Nephron (organoid): ENCODE measurements around the gene WIPF1.

Experiments
- H3K27ac Mint-ChIP-seq, 3 experiments: 2 replicates each; pipeline ENCODE4 v1.8.0; 2020; ENCODE audit warnings: mixed read lengths in 3 of 3, mild to moderate bottlenecking in 2 of 3, moderate library complexity in 1 of 3
- H3K27me3 Mint-ChIP-seq: 2 replicates; pipeline ENCODE4 v1.8.0; 2021; ENCODE audit warnings: low read depth, mild to moderate bottlenecking, moderate library complexity, mixed read lengths
- H3K36me3 Mint-ChIP-seq: 2 replicates; pipeline ENCODE4 v1.8.0; 2020; ENCODE audit warnings: low read depth, mixed read lengths
- H3K4me1 Mint-ChIP-seq: 2 replicates; pipeline ENCODE4 v1.8.0; 2020; ENCODE audit warnings: mixed read lengths
- H3K4me3 Mint-ChIP-seq, 3 experiments: 2 replicates each; pipeline ENCODE4 v1.8.0; 2020; ENCODE audit warnings: mild to moderate bottlenecking in 3 of 3, mixed read lengths in 3 of 3, moderate library complexity in 2 of 3
- H3K9me3 Mint-ChIP-seq: 2 replicates; pipeline ENCODE4 v1.8.0; 2020; ENCODE audit warnings: mixed read lengths
- CTCF ChIP-seq, 3 experiments: fragments of 200-600 bp; sonication (generic); IDR thresholded peaks; one replicate each; pipeline ENCODE4 v1.5.0; 2021; ENCODE audit warnings: antibody characterized with exemption in 3 of 3; ENCODE audit not compliant: unreplicated experiment in 3 of 3

The WIPF1 gene

GRCh38 chr2:174607989-174608865 lies 10.6 kb upstream of the WIPF1 start:
- no peaks in the 10 kb centered on the region for H3K27me3 Mint-ChIP-seq
- H3K4me1 Mint-ChIP-seq = peaks cover 25% of the 10 kb centered on the region
- no peak overlapping the region for H3K4me3 Mint-ChIP-seq
- H3K27ac Mint-ChIP-seq = no peak overlapping the region
- no peaks in the 10 kb centered on the region for H3K36me3 Mint-ChIP-seq
- no peaks in the 10 kb centered on the region for H3K9me3 Mint-ChIP-seq
- TF ChIP-seq CTCF (IDR thresholded peaks at IDR 0.05; ENCODE audit: unreplicated experiment in 3 of 3) = no peak

- Mint-ChIP-seq H3K4me1 (peaks cover 25% of the 10 kb centered on the region), H3K27ac (no peak overlapping the region), H3K27me3 (no peaks in the 10 kb centered on the region), H3K4me3 (no peak overlapping the region), H3K36me3 (no peaks in the 10 kb centered on the region), H3K9me3 (no peaks in the 10 kb centered on the region)
- TF ChIP-seq CTCF (IDR thresholded peaks at IDR 0.05; ENCODE audit: unreplicated experiment in 3 of 3) = no peak
Observed at GRCh38 chr2:174607584-174607983, 10.0 kb upstream of the WIPF1 start.

GRCh38 chr2:174606336-174606735 lies 8.7 kb upstream of the WIPF1 start:
- Mint-ChIP-seq H3K4me1 (peaks cover 25% of the 10 kb centered on the region), H3K4me3 (no peak overlapping the region)

GRCh38 chr2:174605687-174606086 lies 8.1 kb upstream of the WIPF1 start:
- no peaks in the 10 kb centered on the region for H3K27me3 Mint-ChIP-seq
- no peak overlapping the region for H3K4me3 Mint-ChIP-seq
- H3K36me3 Mint-ChIP-seq = peaks cover 3% of the 10 kb centered on the region
- H3K9me3 Mint-ChIP-seq = no peaks in the 10 kb centered on the region
- TF ChIP-seq CTCF (IDR thresholded peaks at IDR 0.05; ENCODE audit: unreplicated experiment in 3 of 3) = peak; percentile 43 to 59 (median 55)
- peak overlapping the region in 2 of 3 experiments; percentile 40 to 69 for H3K27ac Mint-ChIP-seq
- H3K4me1 Mint-ChIP-seq = peaks cover 21% of the 10 kb centered on the region

More at GRCh38 chr2:174606336-174606735, 8.7 kb upstream of the WIPF1 start:
- no peaks in the 10 kb centered on the region for H3K27me3 Mint-ChIP-seq
- H3K36me3 Mint-ChIP-seq = no peaks in the 10 kb centered on the region
- H3K9me3 Mint-ChIP-seq = no peaks in the 10 kb centered on the region
- peak overlapping the region in 2 of 3 experiments; percentile 40 to 69 for H3K27ac Mint-ChIP-seq
- TF ChIP-seq CTCF (IDR thresholded peaks at IDR 0.05; ENCODE audit: unreplicated experiment in 3 of 3) = no peak

- no peak overlapping the region for H3K4me3 Mint-ChIP-seq
- peaks cover 7% of the 10 kb centered on the region for H3K9me3 Mint-ChIP-seq
- no peak overlapping the region for H3K27ac Mint-ChIP-seq
- peak; percentile 21 to 40 (median 23) for TF ChIP-seq CTCF (IDR thresholded peaks at IDR 0.05; ENCODE audit: unreplicated experiment in 3 of 3)
- peaks cover 19% of the 10 kb centered on the region for H3K4me1 Mint-ChIP-seq
- no peaks in the 10 kb centered on the region for H3K27me3 Mint-ChIP-seq
- H3K36me3 Mint-ChIP-seq = peaks cover 11% of the 10 kb centered on the region
Observed at GRCh38 chr2:174603280-174603679, 5.7 kb upstream of the WIPF1 start.

GRCh38 chr2:174602745-174603144 lies 5.1 kb upstream of the WIPF1 start:
- Mint-ChIP-seq H3K27ac (no peak overlapping the region), H3K9me3 (peaks cover 7% of the 10 kb centered on the region), H3K4me1 (peaks cover 22% of the 10 kb centered on the region), H3K4me3 (no peak overlapping the region), H3K27me3 (no peaks in the 10 kb centered on the region), H3K36me3 (peaks cover 11% of the 10 kb centered on the region)
- TF ChIP-seq CTCF (IDR thresholded peaks at IDR 0.05; ENCODE audit: unreplicated experiment in 3 of 3) = no peak
